Osteocyte (in vitro differentiated cells): Measurements from ENCODE around the gene BICD1. TPM values are rescaled to one million over a fixed set of nuclear protein-coding genes. Genes with fewer than 3 reads are reported as not detected.

Experiments
- DNase-seq: peaks from one replicate; pipeline ENCODE4 v3.0.0; 2021; ENCODE audit warnings: mixed read lengths; ENCODE audit not compliant: unreplicated experiment; ENCODE audit errors: extremely low spot score
- H3K27ac Mint-ChIP-seq: one replicate; pipeline ENCODE4 v1.8.0; 2021; ENCODE audit warnings: mild to moderate bottlenecking, mixed read lengths; ENCODE audit not compliant: unreplicated experiment
- H3K27me3 Mint-ChIP-seq: one replicate; pipeline ENCODE4 v1.8.0; 2021; ENCODE audit warnings: mixed read lengths; ENCODE audit not compliant: unreplicated experiment
- H3K36me3 Mint-ChIP-seq: one replicate; pipeline ENCODE4 v1.8.0; 2021; ENCODE audit warnings: mixed read lengths; ENCODE audit not compliant: unreplicated experiment
- H3K4me1 Mint-ChIP-seq: one replicate; pipeline ENCODE4 v1.8.0; 2021; ENCODE audit warnings: mixed read lengths; ENCODE audit not compliant: unreplicated experiment
- H3K4me3 Mint-ChIP-seq: one replicate; pipeline ENCODE4 v1.8.0; 2021; ENCODE audit warnings: mild to moderate bottlenecking, moderate library complexity, mixed read lengths; ENCODE audit not compliant: unreplicated experiment
- H3K9me3 Mint-ChIP-seq: one replicate; pipeline ENCODE4 v1.8.0; 2021; ENCODE audit warnings: mixed read lengths; ENCODE audit not compliant: unreplicated experiment
- CTCF ChIP-seq: fragments of 200-600 bp; sonication (generic); IDR thresholded peaks from 2 replicates; pipeline ENCODE4 v1.5.0; 2021; ENCODE audit warnings: antibody characterized with exemption, mild to moderate bottlenecking, moderate library complexity
- total RNA-seq: library from RNA; stranded (reverse); gene quantifications from 2 replicates; pipeline ENCODE4 v1.2.1, GENCODE V29; 2021

The BICD1 gene
- total RNA-seq, 1 donor from 2014 or later = 47.6 TPM

DNA sequence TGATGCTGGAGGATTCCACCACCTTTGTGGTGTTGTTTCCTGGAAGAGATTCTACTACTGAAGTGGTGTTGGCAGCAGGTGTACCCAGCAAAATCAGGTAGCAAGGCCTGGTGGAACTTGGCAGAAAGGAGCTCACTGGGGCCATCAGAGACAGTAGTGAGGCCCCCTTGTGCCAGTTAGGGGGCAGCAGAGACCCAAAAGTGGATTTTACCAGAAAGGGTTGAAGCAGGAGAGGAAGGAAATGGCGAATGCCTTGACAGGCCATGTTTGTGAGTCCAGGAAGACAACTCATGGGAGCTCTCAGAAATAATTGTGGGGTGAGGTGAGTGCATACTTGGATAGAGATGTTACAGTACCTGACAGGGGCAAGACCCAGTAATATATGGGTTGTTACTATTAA, 155.0 kb downstream of the BICD1 start:
- Mint-ChIP-seq H3K9me3 (peaks cover 5% of the 10 kb centered on the region), H3K4me3 (no peak overlapping the region), H3K4me1 (peaks cover 7% of the 10 kb centered on the region), H3K36me3 (peaks cover 7% of the 10 kb centered on the region), H3K27ac (no peak overlapping the region), H3K27me3 (no peaks in the 10 kb centered on the region)
- TF ChIP-seq CTCF = no peak
- DNase-seq = no peak

GRCh38 chr12:32264961-32265360, 158.3 kb downstream of the BICD1 start:
- Mint-ChIP-seq H3K9me3 (no peaks in the 10 kb centered on the region), H3K27me3 (no peaks in the 10 kb centered on the region), H3K4me1 (peaks cover 7% of the 10 kb centered on the region), H3K27ac (no peak overlapping the region), H3K4me3 (no peak overlapping the region), H3K36me3 (no peaks in the 10 kb centered on the region)
- TF ChIP-seq CTCF = no peak
- no peak for DNase-seq

DNA sequence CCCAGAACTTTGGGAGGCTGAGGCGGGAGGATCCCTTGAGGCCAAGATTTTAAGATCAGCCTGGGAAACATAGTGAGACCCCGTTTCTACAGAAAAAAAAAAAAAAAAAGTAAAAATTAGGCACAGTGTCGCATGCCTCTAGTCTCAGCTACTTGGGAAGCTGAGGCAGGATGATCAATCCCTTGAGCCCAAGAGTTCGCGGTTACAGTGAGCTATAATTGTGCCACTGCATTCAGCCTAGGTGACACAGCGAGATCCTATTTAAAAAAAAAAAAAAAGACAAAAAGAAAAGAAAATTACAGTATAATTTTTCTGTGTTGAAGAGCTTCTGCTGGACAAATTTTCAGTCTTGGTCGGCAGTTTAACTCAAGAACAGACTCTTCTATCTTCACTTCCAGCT, 158.8 kb downstream of the BICD1 start:
- Mint-ChIP-seq H3K27me3 (no peaks in the 10 kb centered on the region), H3K27ac (no peak overlapping the region), H3K4me1 (peaks cover 5% of the 10 kb centered on the region), H3K36me3 (no peaks in the 10 kb centered on the region), H3K9me3 (no peaks in the 10 kb centered on the region), H3K4me3 (no peak overlapping the region)
- no peak for TF ChIP-seq CTCF
- no peak for DNase-seq

GRCh38 chr12:32265951-32266350, 159.3 kb downstream of the BICD1 start:
- Mint-ChIP-seq H3K27me3 (no peaks in the 10 kb centered on the region), H3K4me1 (peaks cover 6% of the 10 kb centered on the region), H3K9me3 (no peaks in the 10 kb centered on the region), H3K36me3 (no peaks in the 10 kb centered on the region), H3K27ac (no peak overlapping the region), H3K4me3 (no peak overlapping the region)
- TF ChIP-seq CTCF = no peak
- no peak for DNase-seq

DNA sequence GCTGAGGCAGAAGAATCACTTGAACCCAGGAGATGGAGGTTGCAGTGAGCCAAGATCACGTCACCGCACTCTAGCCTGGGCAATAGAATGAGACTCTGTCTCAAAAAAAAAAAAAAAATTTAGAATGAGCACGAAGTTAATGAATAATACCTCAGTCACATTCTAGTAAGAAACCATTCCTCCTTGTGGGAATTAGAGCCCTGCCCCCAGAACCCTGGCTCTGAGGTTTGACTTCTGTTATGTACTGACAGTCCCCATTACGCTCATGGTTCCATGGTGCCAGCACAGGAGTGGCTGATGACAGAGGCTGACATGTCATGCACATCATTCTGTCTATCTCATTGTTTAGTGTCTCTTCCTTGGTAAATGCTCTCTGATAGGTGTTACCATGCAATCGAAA, 160.1 kb downstream of the BICD1 start:
- Mint-ChIP-seq H3K4me3 (no peak overlapping the region), H3K36me3 (no peaks in the 10 kb centered on the region), H3K27me3 (no peaks in the 10 kb centered on the region), H3K4me1 (peaks cover 11% of the 10 kb centered on the region), H3K9me3 (no peaks in the 10 kb centered on the region), H3K27ac (no peak overlapping the region)
- no peak for TF ChIP-seq CTCF
- DNase-seq = no peak
